ENCODE measurements around the gene PPARGC1A. TPM values are rescaled to one million over a fixed set of nuclear protein-coding genes. Genes with fewer than 3 reads are reported as not detected.

The PPARGC1A gene
- total and polyA plus RNA-seq, 9 donors, result 6.8 to 10.9 (median 7.6) TPM

DNA sequence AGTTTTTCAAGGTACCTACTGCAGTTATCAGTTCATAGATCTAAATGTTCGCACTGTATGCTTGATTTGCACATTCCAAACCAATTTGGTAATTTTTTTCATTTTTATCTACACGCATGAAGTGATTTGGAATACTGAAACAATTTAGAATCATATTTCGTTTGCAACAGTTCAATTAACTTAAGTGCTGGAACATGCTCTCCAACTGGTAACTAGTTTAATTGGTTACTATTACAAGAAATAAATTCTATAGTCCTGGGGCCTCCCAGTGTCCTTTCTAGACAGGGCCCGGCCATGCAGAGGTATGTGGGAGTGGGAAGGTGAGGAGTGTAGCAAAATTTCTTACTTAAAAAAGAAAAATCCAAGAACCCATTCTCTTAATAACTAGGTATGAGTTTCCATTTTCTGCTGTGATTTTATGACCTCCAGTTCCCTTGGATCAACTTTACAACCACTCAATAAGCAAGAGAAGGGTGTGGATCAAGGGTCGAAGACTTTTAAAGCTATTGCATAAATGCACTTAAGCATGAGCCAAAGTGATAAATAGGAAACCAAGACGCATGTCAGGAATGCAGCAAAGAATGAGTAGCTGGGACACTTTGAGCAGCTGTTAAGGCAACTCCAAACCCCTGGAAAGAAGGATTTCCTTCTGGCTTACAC is 106.9 kb downstream of the PPARGC1A start:
- Histone ChIP-seq H3K9me3 (replicated peaks; ENCODE audit: control insufficient read depth, low read depth, low read length) (no peaks in the 10 kb centered on the region), H3K27ac (ENCODE audit: low read length) (no peak overlapping the region), H3K36me3 (ENCODE audit: control insufficient read depth, insufficient read depth, low read length) (no peaks in the 10 kb centered on the region), H3K4me1 (ENCODE audit: control insufficient read depth, insufficient read depth, low read length) (no peaks in the 10 kb centered on the region), H3K27me3 (ENCODE audit: control insufficient read depth, insufficient read depth, low read length) (no peaks in the 10 kb centered on the region), H3K4me3 (ENCODE audit: low read length) (no peak overlapping the region)
- DNase-seq, result no peak
- 18% methylated on average over 1 of the region's 6 CpGs for WGBS (ENCODE audit: insufficient coverage)

DNA sequence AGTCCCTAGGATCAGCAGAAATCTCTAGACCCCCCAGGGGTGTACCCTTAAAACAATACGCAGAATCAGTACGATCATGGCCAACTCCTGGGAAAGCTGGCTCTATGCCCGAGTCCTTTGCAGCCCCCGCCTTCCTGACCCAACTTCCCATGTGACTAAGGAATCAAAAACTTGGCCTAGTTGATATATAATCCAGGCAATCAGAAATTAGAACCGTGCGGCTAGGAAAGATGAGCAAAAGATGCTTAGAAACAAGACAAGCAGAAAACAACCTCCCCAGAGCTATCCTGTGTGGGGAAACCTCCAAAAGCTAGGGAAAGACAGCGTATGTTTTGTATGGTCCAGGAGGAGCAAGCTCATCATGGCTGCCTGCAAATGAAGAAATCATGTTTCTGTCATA is 110.0 kb downstream of the PPARGC1A start:
- Histone ChIP-seq H3K4me1 (ENCODE audit: control insufficient read depth, insufficient read depth, low read length) (no peaks in the 10 kb centered on the region), H3K27ac (ENCODE audit: low read length) (no peak overlapping the region), H3K36me3 (ENCODE audit: control insufficient read depth, insufficient read depth, low read length) (no peaks in the 10 kb centered on the region), H3K4me3 (ENCODE audit: low read length) (no peak overlapping the region), H3K9me3 (replicated peaks; ENCODE audit: control insufficient read depth, low read depth, low read length) (no peaks in the 10 kb centered on the region), H3K27me3 (ENCODE audit: control insufficient read depth, insufficient read depth, low read length) (no peaks in the 10 kb centered on the region)
- no peak for DNase-seq
- 0% methylated on average over 1 of the region's 7 CpGs for WGBS (ENCODE audit: insufficient coverage)

DNA sequence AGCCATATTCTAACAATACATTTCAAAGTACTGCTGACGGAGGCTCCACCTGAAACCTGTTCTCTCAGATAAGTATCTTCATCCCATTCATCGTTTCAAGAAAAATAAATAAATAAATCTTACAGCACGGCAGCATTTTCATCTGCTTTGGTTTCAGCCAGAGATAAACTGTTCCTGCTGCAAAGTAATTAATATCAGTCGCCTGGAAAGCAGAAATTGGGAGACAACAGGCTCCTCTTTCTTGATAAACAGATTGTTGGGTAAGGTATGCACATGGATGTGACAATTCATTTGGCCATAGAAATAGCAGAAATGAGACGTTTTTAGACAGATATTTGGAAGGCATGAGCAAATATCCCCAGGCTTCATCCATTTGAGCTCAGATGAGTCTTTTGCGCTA is 110.4 kb downstream of the PPARGC1A start:
- H3K4me3 ChIP-seq (ENCODE audit: low read length), result no peak overlapping the region
- no peaks in the 10 kb centered on the region for H3K4me1 ChIP-seq (ENCODE audit: control insufficient read depth, insufficient read depth, low read length)
- H3K36me3 ChIP-seq (ENCODE audit: control insufficient read depth, insufficient read depth, low read length), result no peaks in the 10 kb centered on the region
- H3K27me3 ChIP-seq (ENCODE audit: control insufficient read depth, insufficient read depth, low read length), result no peaks in the 10 kb centered on the region
- H3K9me3 ChIP-seq (replicated peaks; ENCODE audit: control insufficient read depth, low read depth, low read length), result no peaks in the 10 kb centered on the region
- DNase-seq, result no peak
- no peak overlapping the region for H3K27ac ChIP-seq (ENCODE audit: low read length)
- 56% methylated on average over 3 of the region's 6 CpGs for WGBS (ENCODE audit: insufficient coverage)

DNA sequence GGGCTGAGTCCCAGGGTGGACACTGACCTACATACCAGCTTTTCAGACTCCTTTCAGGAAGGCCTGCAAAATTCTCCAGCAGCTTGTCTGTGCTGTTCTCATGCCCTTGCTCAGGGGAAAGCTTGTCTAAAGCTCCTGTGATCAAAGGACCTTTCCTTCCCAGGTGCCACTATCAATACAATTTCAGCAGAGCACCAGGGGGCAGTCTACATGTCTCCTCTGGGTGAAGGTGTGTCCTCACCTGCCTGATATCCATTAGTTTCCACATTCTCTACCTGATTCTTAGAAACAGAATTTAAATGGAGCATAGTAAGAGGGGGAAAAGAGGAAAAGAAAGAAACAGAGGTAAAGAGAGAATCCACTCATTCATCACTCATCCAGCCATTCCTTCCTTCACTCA is 114.2 kb downstream of the PPARGC1A start:
- Histone ChIP-seq H3K27me3 (ENCODE audit: control insufficient read depth, insufficient read depth, low read length) (no peaks in the 10 kb centered on the region), H3K27ac (ENCODE audit: low read length) (no peak overlapping the region), H3K9me3 (replicated peaks; ENCODE audit: control insufficient read depth, low read depth, low read length) (no peaks in the 10 kb centered on the region), H3K4me3 (ENCODE audit: low read length) (no peak overlapping the region), H3K4me1 (ENCODE audit: control insufficient read depth, insufficient read depth, low read length) (no peaks in the 10 kb centered on the region), H3K36me3 (ENCODE audit: control insufficient read depth, insufficient read depth, low read length) (no peaks in the 10 kb centered on the region)
- no peak for DNase-seq

DNA sequence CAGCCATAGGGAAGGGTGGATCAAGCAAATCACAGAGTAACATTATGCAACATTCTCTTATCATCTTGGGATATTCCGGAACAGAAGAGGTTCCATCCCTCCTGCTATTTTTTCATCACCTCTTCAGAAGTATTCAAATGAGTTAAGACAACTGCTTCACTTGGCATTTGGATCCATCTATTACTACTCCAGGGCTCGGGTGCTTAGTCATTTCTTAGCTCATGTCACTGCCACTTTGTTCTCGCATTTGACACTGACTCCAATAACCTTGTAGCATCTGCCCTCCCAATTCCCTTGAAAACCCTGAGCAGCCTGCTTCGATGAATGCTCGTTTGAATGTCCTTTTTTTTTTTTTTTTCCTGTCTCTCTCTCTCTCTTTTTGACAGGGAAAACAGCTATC is 114.9 kb downstream of the PPARGC1A start:
- Histone ChIP-seq H3K36me3 (ENCODE audit: control insufficient read depth, insufficient read depth, low read length) (no peaks in the 10 kb centered on the region), H3K4me3 (ENCODE audit: low read length) (no peak overlapping the region), H3K27ac (ENCODE audit: low read length) (no peak overlapping the region), H3K9me3 (replicated peaks; ENCODE audit: control insufficient read depth, low read depth, low read length) (no peaks in the 10 kb centered on the region), H3K27me3 (ENCODE audit: control insufficient read depth, insufficient read depth, low read length) (no peaks in the 10 kb centered on the region), H3K4me1 (ENCODE audit: control insufficient read depth, insufficient read depth, low read length) (no peaks in the 10 kb centered on the region)
- WGBS (ENCODE audit: insufficient coverage), result 70% methylated on average over 5 of the region's 5 CpGs
- DNase-seq, result no peak

DNA sequence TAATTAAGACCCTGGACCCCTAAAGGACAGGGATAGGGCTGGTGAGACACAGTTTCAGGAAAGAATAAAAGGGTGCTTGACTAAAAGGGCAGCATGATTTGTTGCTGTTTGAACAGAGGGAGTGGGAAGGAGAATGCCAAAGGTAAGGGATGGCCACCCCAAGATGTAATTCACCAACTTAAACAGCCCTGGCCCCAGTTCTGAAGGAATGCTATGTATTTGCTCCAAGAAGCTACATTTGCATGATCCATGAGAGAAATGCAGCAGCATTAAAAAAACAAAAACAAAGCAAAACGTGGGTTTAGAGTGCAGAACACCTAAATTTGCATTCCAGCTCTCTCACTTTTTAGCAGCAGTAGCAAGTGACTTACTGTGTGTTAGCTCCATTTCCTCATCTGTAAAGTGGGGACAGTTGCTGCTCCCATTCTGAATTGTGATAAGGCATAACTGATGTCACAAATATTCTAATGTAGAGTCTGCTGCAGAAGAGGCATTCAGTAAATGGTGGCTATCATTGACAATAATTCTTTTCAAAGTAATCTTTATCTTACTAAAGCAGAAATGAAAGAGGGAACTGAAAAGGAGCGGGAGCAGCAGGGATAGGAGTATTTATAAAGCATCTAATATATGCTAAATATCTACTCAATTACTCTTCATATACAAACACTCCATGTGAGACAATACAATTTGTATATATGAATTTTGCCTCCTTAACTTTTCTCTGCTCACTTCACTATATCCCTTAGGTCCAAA is 115.8 kb downstream of the PPARGC1A start:
- Histone ChIP-seq H3K27me3 (ENCODE audit: control insufficient read depth, insufficient read depth, low read length) (no peaks in the 10 kb centered on the region), H3K4me3 (ENCODE audit: low read length) (no peak overlapping the region), H3K9me3 (replicated peaks; ENCODE audit: control insufficient read depth, low read depth, low read length) (no peaks in the 10 kb centered on the region), H3K27ac (ENCODE audit: low read length) (no peak overlapping the region), H3K36me3 (ENCODE audit: control insufficient read depth, insufficient read depth, low read length) (no peaks in the 10 kb centered on the region), H3K4me1 (ENCODE audit: control insufficient read depth, insufficient read depth, low read length) (no peaks in the 10 kb centered on the region)
- 60% methylated on average over 1 of the region's 2 CpGs for WGBS (ENCODE audit: insufficient coverage)
- DNase-seq, result no peak

DNA sequence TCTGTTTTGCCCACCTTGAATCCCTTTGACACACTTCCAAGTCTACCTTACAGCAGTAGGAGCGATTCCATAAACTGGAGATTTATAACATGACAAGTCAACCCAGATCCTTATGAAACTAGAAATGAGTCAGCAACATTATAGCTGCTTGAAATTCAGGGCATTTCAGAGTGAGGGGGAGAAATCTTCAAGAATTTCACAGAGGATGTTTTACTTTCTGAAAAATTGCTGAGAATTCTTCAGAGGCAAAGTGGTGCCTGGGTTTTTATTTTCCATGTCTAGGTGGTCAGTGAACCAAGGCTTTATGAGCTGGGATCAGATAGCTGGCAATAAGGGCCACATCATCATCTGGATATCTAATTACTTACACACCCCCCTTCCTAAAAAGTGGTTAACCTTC is 119.8 kb downstream of the PPARGC1A start:
- no CpG with 5 or more reads among the region's 1 CpG for WGBS (ENCODE audit: insufficient coverage)
- H3K36me3 ChIP-seq (ENCODE audit: control insufficient read depth, insufficient read depth, low read length), result no peaks in the 10 kb centered on the region
- no peak for DNase-seq

DNA sequence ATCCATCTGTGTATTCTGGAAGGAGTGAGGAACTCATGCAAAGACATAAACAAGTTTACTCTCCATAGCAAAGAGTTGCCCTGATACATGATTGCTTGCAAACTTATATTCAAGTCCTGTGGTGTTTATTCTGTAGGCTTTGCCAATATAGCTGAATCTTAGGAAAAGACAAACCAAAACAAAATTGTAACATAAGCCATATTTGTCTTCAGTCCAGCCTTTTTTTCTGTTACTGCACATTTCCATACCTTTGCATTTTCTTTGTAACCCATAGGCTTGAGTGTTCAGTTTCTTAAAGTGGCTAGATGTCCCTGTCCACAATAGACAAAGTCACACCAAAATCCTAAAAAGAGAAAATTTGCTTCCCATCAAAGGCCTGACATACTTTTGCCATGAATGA is 120.4 kb downstream of the PPARGC1A start:
- no peak for DNase-seq
- no peaks in the 10 kb centered on the region for H3K27me3 ChIP-seq (ENCODE audit: control insufficient read depth, insufficient read depth, low read length)
- H3K27ac ChIP-seq (ENCODE audit: low read length), result no peak overlapping the region
- no peaks in the 10 kb centered on the region for H3K9me3 ChIP-seq (replicated peaks; ENCODE audit: control insufficient read depth, low read depth, low read length)
- H3K36me3 ChIP-seq (ENCODE audit: control insufficient read depth, insufficient read depth, low read length), result no peaks in the 10 kb centered on the region
- no peaks in the 10 kb centered on the region for H3K4me1 ChIP-seq (ENCODE audit: control insufficient read depth, insufficient read depth, low read length)
- H3K4me3 ChIP-seq (ENCODE audit: low read length), result no peak overlapping the region

More for the DNA sequence above, 119.8 kb downstream of the PPARGC1A start:
- no peaks in the 10 kb centered on the region for H3K27me3 ChIP-seq (ENCODE audit: control insufficient read depth, insufficient read depth, low read length)
- no peaks in the 10 kb centered on the region for H3K4me1 ChIP-seq (ENCODE audit: control insufficient read depth, insufficient read depth, low read length)
- H3K27ac ChIP-seq (ENCODE audit: low read length), result no peak overlapping the region
- no peaks in the 10 kb centered on the region for H3K9me3 ChIP-seq (replicated peaks; ENCODE audit: control insufficient read depth, low read depth, low read length)
- no peak overlapping the region for H3K4me3 ChIP-seq (ENCODE audit: low read length)

DNA sequence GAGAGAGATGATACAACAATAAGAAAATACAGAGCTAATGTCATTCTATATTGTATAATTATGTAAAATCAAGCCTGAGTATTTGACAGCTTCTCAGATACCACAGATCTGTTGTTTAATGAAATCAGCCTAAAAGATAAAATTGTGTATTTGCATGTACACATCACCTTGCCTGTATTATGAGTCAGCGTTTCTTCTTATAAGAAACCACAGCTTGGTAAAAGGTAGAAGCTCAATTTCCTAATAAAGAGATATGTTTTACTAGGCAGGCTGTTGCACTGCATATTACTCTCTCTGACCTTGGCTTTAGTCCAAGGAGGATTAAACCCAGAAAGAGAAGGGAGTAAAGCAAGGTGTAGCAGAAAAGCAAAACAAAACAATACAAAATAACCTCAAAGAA is 121.3 kb downstream of the PPARGC1A start:
- DNase-seq, result no peak
- H3K36me3 ChIP-seq (ENCODE audit: control insufficient read depth, insufficient read depth, low read length), result no peaks in the 10 kb centered on the region
- H3K4me1 ChIP-seq (ENCODE audit: control insufficient read depth, insufficient read depth, low read length), result no peaks in the 10 kb centered on the region
- H3K27me3 ChIP-seq (ENCODE audit: control insufficient read depth, insufficient read depth, low read length), result no peaks in the 10 kb centered on the region
- no peak overlapping the region for H3K27ac ChIP-seq (ENCODE audit: low read length)
- H3K4me3 ChIP-seq (ENCODE audit: low read length), result no peak overlapping the region
- H3K9me3 ChIP-seq (replicated peaks; ENCODE audit: control insufficient read depth, low read depth, low read length), result no peaks in the 10 kb centered on the region
- WGBS (ENCODE audit: insufficient coverage), result no CpG with 5 or more reads among the region's 1 CpG

DNA sequence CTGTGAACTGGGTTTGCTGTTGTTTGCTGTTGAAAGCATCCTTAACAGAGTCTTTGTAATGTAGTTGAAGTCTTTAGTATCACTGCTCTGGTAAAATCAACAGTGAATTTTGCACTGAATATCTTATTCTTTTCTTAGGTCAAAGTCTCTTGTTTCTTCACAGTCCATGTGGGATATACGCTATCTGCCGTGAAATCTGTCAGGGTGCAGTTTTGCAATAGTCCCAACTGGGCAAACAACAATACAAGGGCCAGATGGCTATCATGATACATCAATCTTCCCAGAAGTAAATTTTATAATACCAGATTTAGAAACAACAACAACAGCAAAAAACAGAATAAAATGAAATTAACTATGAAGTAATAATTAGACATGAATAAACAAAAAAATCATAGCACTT is 123.5 kb downstream of the PPARGC1A start:
- H3K9me3 ChIP-seq (replicated peaks; ENCODE audit: control insufficient read depth, low read depth, low read length), result no peaks in the 10 kb centered on the region
- WGBS (ENCODE audit: insufficient coverage), result no CpG with 5 or more reads among the region's 2 CpGs
- no peak overlapping the region for H3K27ac ChIP-seq (ENCODE audit: low read length)
- no peaks in the 10 kb centered on the region for H3K36me3 ChIP-seq (ENCODE audit: control insufficient read depth, insufficient read depth, low read length)
- no peaks in the 10 kb centered on the region for H3K27me3 ChIP-seq (ENCODE audit: control insufficient read depth, insufficient read depth, low read length)
- no peak for DNase-seq
- no peaks in the 10 kb centered on the region for H3K4me1 ChIP-seq (ENCODE audit: control insufficient read depth, insufficient read depth, low read length)
- H3K4me3 ChIP-seq (ENCODE audit: low read length), result no peak overlapping the region
